HG02884 (cell line): ENCODE results near the gene STX16.

ENCODE experiments used
- ATAC-seq: cut with Tn5 transposase; IDR thresholded peaks from one replicate; pipeline ENCODE4 v1.9.1; 2021; ENCODE audit warnings: mild to moderate bottlenecking, moderate library complexity; ENCODE audit not compliant: unreplicated experiment

STX16 gene

GRCh38 chr20:58652606-58653294, 1.7 kb downstream of the STX16 start:
- no peak for ATAC-seq

GRCh38 chr20:58654337-58654736, 3.3 kb downstream of the STX16 start:
- ATAC-seq, result no peak

- ATAC-seq, result no peak
Observed at GRCh38 chr20:58655328-58656107, 4.4 kb downstream of the STX16 start.

GRCh38 chr20:58656831-58657230, 5.7 kb downstream of the STX16 start:
- no peak for ATAC-seq

GRCh38 chr20:58657262-58657661, 6.2 kb downstream of the STX16 start:
- no peak for ATAC-seq

GRCh38 chr20:58657986-58658385, 6.9 kb downstream of the STX16 start:
- no peak for ATAC-seq

GRCh38 chr20:58658760-58659159, 7.7 kb downstream of the STX16 start:
- no peak for ATAC-seq

- ATAC-seq, result no peak
Observed at GRCh38 chr20:58659841-58660240, 8.8 kb downstream of the STX16 start.

- no peak for ATAC-seq
Observed at GRCh38 chr20:58660855-58661597, 9.9 kb downstream of the STX16 start.

GRCh38 chr20:58661598-58662473, 10.8 kb downstream of the STX16 start:
- no peak for ATAC-seq

GRCh38 chr20:58664331-58664730, 13.2 kb downstream of the STX16 start:
- ATAC-seq, result no peak

- ATAC-seq, result no peak
Observed at GRCh38 chr20:58664883-58665282, 13.8 kb downstream of the STX16 start.

GRCh38 chr20:58665606-58666005, 14.5 kb downstream of the STX16 start:
- ATAC-seq, result no peak

GRCh38 chr20:58666702-58667101, 15.6 kb downstream of the STX16 start:
- no peak for ATAC-seq

- ATAC-seq, result no peak
Observed at GRCh38 chr20:58667975-58668374, 16.9 kb downstream of the STX16 start.

GRCh38 chr20:58668901-58669286, 17.8 kb downstream of the STX16 start:
- ATAC-seq, result no peak

GRCh38 chr20:58669287-58670006, 18.4 kb downstream of the STX16 start:
- no peak for ATAC-seq

GRCh38 chr20:58670102-58670501, 19.0 kb downstream of the STX16 start:
- no peak for ATAC-seq

GRCh38 chr20:58670659-58671058, 19.6 kb downstream of the STX16 start:
- ATAC-seq, result no peak

- ATAC-seq, result no peak
Observed at GRCh38 chr20:58673119-58673518, 22.0 kb downstream of the STX16 start.
